SK-N-SH (cell line): Measurements from ENCODE around the gene ISY1.

ENCODE experiments used
- FOXM1 ChIP-seq: IDR thresholded peaks from 2 replicates; pipeline ENCODE4 v1.4.0; 2012; ENCODE audit warnings: low read depth, mild to moderate bottlenecking
- TF ChIP-seq, protein P1 (sequence below): fragments of 200-600 bp; sonication (generic); IDR thresholded peaks from 2 replicates; pipeline ENCODE4 v1.6.1; 2017; ENCODE audit warnings: antibody characterized with exemption, mild to moderate bottlenecking, moderate library complexity

- TF ChIP-seq, protein P1, sequence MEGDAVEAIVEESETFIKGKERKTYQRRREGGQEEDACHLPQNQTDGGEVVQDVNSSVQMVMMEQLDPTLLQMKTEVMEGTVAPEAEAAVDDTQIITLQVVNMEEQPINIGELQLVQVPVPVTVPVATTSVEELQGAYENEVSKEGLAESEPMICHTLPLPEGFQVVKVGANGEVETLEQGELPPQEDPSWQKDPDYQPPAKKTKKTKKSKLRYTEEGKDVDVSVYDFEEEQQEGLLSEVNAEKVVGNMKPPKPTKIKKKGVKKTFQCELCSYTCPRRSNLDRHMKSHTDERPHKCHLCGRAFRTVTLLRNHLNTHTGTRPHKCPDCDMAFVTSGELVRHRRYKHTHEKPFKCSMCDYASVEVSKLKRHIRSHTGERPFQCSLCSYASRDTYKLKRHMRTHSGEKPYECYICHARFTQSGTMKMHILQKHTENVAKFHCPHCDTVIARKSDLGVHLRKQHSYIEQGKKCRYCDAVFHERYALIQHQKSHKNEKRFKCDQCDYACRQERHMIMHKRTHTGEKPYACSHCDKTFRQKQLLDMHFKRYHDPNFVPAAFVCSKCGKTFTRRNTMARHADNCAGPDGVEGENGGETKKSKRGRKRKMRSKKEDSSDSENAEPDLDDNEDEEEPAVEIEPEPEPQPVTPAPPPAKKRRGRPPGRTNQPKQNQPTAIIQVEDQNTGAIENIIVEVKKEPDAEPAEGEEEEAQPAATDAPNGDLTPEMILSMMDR = no peak
- TF ChIP-seq FOXM1 = no peak
Measured at GRCh38 chr3:129126726-129127280, 34.1 kb downstream of the ISY1 start.
